VCaP (cell line): ENCODE results near the gene SCN11A.

Source experiments
- H3K27ac ChIP-seq: fragments of 450-650 bp; 2 replicates; pipeline ENCODE4 v1.5.1; 2017
- TF ChIP-seq, protein P1 (sequence below): fragments of 450-650 bp; conservative IDR thresholded peaks from 2 replicates; pipeline ENCODE4 v1.5.1; 2017; ENCODE audit warnings: mild to moderate bottlenecking, moderate library complexity

SCN11A gene

GRCh38 chr3:39051649-39052561 is at the start of gene SCN11A, which contains the start of gene WDR48:
Gene SCN11A (minus strand): TSS chr3:39051944. CDS start chr3:38950362, 101,582 bp downstream.
Gene WDR48 (plus strand): TSS chr3:39052016. CDS start chr3:39052026, 10 bp downstream.
- peak within 1 kb of the TSS; percentile 94 for H3K27ac ChIP-seq
- TF ChIP-seq, protein P1, sequence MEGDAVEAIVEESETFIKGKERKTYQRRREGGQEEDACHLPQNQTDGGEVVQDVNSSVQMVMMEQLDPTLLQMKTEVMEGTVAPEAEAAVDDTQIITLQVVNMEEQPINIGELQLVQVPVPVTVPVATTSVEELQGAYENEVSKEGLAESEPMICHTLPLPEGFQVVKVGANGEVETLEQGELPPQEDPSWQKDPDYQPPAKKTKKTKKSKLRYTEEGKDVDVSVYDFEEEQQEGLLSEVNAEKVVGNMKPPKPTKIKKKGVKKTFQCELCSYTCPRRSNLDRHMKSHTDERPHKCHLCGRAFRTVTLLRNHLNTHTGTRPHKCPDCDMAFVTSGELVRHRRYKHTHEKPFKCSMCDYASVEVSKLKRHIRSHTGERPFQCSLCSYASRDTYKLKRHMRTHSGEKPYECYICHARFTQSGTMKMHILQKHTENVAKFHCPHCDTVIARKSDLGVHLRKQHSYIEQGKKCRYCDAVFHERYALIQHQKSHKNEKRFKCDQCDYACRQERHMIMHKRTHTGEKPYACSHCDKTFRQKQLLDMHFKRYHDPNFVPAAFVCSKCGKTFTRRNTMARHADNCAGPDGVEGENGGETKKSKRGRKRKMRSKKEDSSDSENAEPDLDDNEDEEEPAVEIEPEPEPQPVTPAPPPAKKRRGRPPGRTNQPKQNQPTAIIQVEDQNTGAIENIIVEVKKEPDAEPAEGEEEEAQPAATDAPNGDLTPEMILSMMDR, result no peak

- no peak overlapping the region for H3K27ac ChIP-seq
Observed at GRCh38 chr3:39101022-39101689, 49.4 kb upstream of the SCN11A start.

GRCh38 chr3:39100500-39100886 is 48.7 kb upstream of the SCN11A start:
- no peak overlapping the region for H3K27ac ChIP-seq
- TF ChIP-seq, protein P1, result no peak

More at GRCh38 chr3:39101022-39101689, 49.4 kb upstream of the SCN11A start:
- TF ChIP-seq, protein P1, result peak; percentile 83

DNA sequence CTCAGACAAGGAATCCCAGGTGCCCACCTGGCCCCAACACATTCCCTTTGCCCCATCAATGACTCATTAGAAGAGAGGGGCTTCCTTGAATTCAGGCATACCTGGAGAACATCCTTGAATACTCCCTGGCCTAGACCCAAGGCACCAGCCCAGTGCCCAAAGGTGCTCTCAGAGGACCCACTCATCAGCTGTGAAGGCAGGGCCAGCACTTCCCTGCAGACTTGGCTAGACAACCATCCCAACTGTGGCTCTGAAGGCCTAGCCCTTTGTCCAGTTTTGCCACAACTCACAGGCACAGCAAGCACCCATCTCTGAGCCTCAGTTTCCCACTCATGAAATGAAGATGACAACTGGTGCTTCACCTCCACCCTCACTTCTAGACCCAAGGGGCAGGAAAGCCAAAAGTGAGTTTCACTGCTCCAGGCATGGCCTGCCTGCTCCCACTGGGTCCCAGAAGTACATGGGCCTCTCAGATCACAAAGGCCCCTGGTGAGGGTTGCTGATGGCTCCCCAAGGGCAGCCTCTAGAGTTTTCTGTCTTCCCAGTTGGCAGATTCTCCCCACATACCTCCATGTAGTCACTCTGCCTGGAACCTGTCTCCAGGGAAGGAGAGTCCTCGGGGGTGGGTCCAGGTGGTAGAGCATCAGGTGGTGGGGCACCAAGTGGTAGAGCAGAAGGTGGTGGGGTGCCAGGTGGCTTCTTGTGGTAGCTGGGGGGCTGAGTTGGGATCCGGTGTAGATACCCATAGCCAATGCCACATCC is 48.2 kb upstream of the SCN11A start:
- H3K27ac ChIP-seq, result no peak overlapping the region
- TF ChIP-seq, protein P1, result no peak

- H3K27ac ChIP-seq, result no peak overlapping the region
- TF ChIP-seq, protein P1, result no peak
Observed at GRCh38 chr3:39099242-39099641, 47.5 kb upstream of the SCN11A start.

- no peak overlapping the region for H3K27ac ChIP-seq
- TF ChIP-seq, protein P1, result no peak
Observed at GRCh38 chr3:39098473-39099000, 46.8 kb upstream of the SCN11A start.
